ENCODE results near the gene FYB1.

Gene FYB1

GRCh38 chr5:39169081-39169480 lies 50.3 kb downstream of the FYB1 start:
- Histone ChIP-seq H3K27me3 (ENCODE audit: insufficient read depth, poor library complexity, severe bottlenecking) (no peaks in the 10 kb centered on the region), H3K27ac (replicated peaks) (no peak overlapping the region), H3K4me3 (replicated peaks; ENCODE audit: insufficient read depth, low read length) (no peak overlapping the region)
- no peak for DNase-seq (ENCODE audit: low read depth in 1 of 2, low spot score in 1 of 2)
- TF ChIP-seq SPI1 (IDR thresholded peaks at IDR 0.05; ENCODE audit: borderline replicate concordance, low read depth): no peak
- TF ChIP-seq REST (IDR thresholded peaks at IDR 0.05; ENCODE audit: insufficient replicate concordance, low read depth): no peak
- no peak for TF ChIP-seq POLR2AphosphoS5 (IDR thresholded peaks at IDR 0.05; ENCODE audit: low read depth)
- TF ChIP-seq GABPA (IDR thresholded peaks at IDR 0.05; ENCODE audit: low read depth): no peak
- TF ChIP-seq, protein P1, sequence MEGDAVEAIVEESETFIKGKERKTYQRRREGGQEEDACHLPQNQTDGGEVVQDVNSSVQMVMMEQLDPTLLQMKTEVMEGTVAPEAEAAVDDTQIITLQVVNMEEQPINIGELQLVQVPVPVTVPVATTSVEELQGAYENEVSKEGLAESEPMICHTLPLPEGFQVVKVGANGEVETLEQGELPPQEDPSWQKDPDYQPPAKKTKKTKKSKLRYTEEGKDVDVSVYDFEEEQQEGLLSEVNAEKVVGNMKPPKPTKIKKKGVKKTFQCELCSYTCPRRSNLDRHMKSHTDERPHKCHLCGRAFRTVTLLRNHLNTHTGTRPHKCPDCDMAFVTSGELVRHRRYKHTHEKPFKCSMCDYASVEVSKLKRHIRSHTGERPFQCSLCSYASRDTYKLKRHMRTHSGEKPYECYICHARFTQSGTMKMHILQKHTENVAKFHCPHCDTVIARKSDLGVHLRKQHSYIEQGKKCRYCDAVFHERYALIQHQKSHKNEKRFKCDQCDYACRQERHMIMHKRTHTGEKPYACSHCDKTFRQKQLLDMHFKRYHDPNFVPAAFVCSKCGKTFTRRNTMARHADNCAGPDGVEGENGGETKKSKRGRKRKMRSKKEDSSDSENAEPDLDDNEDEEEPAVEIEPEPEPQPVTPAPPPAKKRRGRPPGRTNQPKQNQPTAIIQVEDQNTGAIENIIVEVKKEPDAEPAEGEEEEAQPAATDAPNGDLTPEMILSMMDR (IDR thresholded peaks at IDR 0.05; ENCODE audit: insufficient read depth, low read length): no peak

DNA sequence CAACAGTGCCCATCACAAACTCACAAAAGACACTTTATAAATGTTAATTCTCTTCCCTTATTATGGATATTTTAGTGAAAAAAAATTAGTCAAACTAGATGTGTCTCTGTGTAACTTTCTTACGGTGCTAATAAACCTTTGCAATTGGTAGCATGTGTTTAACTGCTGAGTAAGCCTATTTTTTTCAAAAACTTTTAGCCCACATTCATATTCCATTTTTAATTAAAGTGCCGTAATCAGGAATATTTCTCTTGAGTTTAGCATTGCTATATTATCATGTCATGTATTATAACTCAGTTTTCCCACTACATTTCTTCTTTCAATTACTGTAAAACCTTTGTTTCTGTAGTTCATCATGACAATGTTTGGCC lies 51.4 kb downstream of the FYB1 start:
- DNase-seq (ENCODE audit: low read depth in 1 of 2, low spot score in 1 of 2): no peak
- Histone ChIP-seq H3K4me3 (replicated peaks; ENCODE audit: insufficient read depth, low read length) (no peak overlapping the region), H3K27ac (replicated peaks) (no peak overlapping the region), H3K27me3 (ENCODE audit: insufficient read depth, poor library complexity, severe bottlenecking) (no peaks in the 10 kb centered on the region)
- TF ChIP-seq REST (IDR thresholded peaks at IDR 0.05; ENCODE audit: insufficient replicate concordance, low read depth): no peak
- TF ChIP-seq, protein P1 (IDR thresholded peaks at IDR 0.05; ENCODE audit: insufficient read depth, low read length): no peak
- no peak for TF ChIP-seq GABPA (IDR thresholded peaks at IDR 0.05; ENCODE audit: low read depth)
- no peak for TF ChIP-seq POLR2AphosphoS5 (IDR thresholded peaks at IDR 0.05; ENCODE audit: low read depth)
- TF ChIP-seq SPI1 (IDR thresholded peaks at IDR 0.05; ENCODE audit: borderline replicate concordance, low read depth): no peak

GRCh38 chr5:39167141-39167971 lies 52.0 kb downstream of the FYB1 start:
- Histone ChIP-seq H3K27ac (replicated peaks) (no peak overlapping the region), H3K27me3 (ENCODE audit: insufficient read depth, poor library complexity, severe bottlenecking) (no peaks in the 10 kb centered on the region), H3K4me3 (replicated peaks; ENCODE audit: insufficient read depth, low read length) (no peak overlapping the region)
- no peak for DNase-seq (ENCODE audit: low read depth in 1 of 2, low spot score in 1 of 2)
- TF ChIP-seq SPI1 (IDR thresholded peaks at IDR 0.05; ENCODE audit: borderline replicate concordance, low read depth): no peak

DNA sequence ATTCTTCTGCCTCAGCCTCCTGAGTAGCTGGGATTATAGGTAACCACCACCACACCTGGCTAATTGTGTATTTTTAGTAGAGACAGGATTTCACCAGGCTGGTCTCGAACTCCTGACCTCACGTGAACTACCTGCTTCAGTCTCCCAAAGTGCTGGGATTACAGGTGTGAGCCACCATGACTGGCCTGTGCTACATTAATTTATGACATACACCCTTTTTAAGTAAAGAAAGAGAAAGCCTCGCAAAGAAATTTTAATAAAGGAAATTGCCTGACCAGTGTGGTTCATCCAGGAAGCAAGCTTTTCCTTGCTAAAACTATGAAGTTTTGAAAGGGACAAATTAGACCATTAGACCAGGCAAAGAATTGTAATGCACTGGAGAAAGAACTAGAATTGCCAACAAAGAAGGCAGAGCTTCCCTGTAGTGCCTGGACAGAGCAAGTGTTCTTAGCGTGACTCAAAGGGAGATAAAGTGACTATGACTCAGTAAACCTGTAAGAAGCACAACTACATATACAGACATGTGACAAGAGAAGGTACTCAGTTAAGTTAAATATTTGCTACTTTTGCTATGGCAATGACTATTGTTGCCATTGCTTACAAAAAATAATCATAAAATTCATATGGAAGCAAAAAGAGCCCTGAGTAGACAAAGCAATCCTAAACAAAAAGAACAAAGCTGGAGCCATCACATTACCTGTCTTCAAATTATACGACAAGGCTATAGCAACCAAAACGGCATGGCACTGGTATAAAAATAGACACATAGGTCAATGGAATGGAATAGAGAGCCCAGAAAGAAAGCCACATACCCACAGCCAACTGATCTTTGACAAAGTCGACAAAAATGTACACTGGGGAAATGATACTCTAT lies 54.6 kb downstream of the FYB1 start:
- TF ChIP-seq REST (IDR thresholded peaks at IDR 0.05; ENCODE audit: insufficient replicate concordance, low read depth): no peak
- TF ChIP-seq GABPA (IDR thresholded peaks at IDR 0.05; ENCODE audit: low read depth): no peak
- TF ChIP-seq SPI1 (IDR thresholded peaks at IDR 0.05; ENCODE audit: borderline replicate concordance, low read depth): no peak
- no peak for TF ChIP-seq POLR2AphosphoS5 (IDR thresholded peaks at IDR 0.05; ENCODE audit: low read depth)
- TF ChIP-seq, protein P1 (IDR thresholded peaks at IDR 0.05; ENCODE audit: insufficient read depth, low read length): no peak
- DNase-seq (ENCODE audit: low read depth in 1 of 2, low spot score in 1 of 2): no peak
- Histone ChIP-seq H3K4me3 (replicated peaks; ENCODE audit: insufficient read depth, low read length) (no peak overlapping the region), H3K27me3 (ENCODE audit: insufficient read depth, poor library complexity, severe bottlenecking) (no peaks in the 10 kb centered on the region), H3K27ac (replicated peaks) (no peak overlapping the region)

Data from HL-60 (cell line).